BLaER1 treated with 17β-estradiol and CSF1 and Interleukin-3, amounts not matched to agents 10 nM and 100 nM (cell line): ENCODE data around the gene CSMD2.

Experiments used
- H3K27ac ChIP-seq, 11 experiments: shearing (Covaris generic); formaldehyde crosslinking; 2 replicates each; pipeline ENCODE4 v1.8.1; 2022
- H3K27me3 ChIP-seq, 11 experiments: shearing (Covaris generic); formaldehyde crosslinking; 2 replicates each; pipeline ENCODE4 v1.8.1; 2022
- H3K36me3 ChIP-seq, 11 experiments: shearing (Covaris generic); formaldehyde crosslinking; 2 replicates each; pipeline ENCODE4 v1.8.1; 2022
- H3K4me1 ChIP-seq, 10 experiments: shearing (Covaris generic); formaldehyde crosslinking; 2 replicates each; pipeline ENCODE4 v1.8.1; 2022
- H3K4me2 ChIP-seq, 11 experiments: shearing (Covaris generic); formaldehyde crosslinking; 2 replicates each; pipeline ENCODE4 v1.8.1; 2022
- H3K4me3 ChIP-seq, 10 experiments: shearing (Covaris generic); formaldehyde crosslinking; 2 replicates each; pipeline ENCODE4 v1.8.1; 2022
- H3K9ac ChIP-seq, 11 experiments: shearing (Covaris generic); formaldehyde crosslinking; 2 replicates each; pipeline ENCODE4 v1.8.1; 2022
- H3K9me3 ChIP-seq, 11 experiments: shearing (Covaris generic); formaldehyde crosslinking; replicated peaks in 1 of 11; 2 replicates each; pipeline ENCODE4 v1.8.1; 2022
- H4K20me1 ChIP-seq, 11 experiments: shearing (Covaris generic); formaldehyde crosslinking; 2 replicates each; pipeline ENCODE4 v1.8.1; 2022
- Cebpa-rat ChIP-seq, 11 experiments: shearing (Covaris generic); IDR thresholded peaks; 2 replicates each; pipeline ENCODE4 v1.8.1; 2022

The CSMD2 gene

DNA sequence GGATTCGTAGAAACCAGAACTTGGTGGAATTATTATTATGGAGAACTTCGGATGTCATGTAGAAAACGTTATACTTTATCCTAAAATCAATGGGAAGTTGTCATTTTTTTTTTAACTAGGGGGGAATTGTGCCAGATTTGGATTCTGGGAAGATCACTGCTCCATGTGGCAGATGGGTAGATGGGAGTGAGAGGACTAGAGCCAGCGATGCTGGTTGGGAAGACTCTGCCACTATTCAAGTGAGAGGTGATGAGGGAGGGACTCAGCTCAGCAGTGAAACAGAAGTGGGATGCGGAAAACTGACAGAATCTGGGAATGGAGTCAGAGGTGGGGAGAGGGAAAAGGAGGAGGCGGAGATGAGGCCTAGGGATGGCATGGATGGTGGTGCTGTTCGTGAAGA lies 382.3 kb downstream of the CSMD2 start:
- Histone ChIP-seq H3K4me1 (peaks cover 0 to 16% (median 0%) of the 10 kb centered on the region in 10 experiments; a peak in 6 of 20 replicates), H3K4me3 (no peak overlapping the region), H4K20me1 (no peaks in the 10 kb centered on the region), H3K9me3 (no peaks in the 10 kb centered on the region), H3K4me2 (no peak overlapping the region), H3K27me3 (no peaks in the 10 kb centered on the region), H3K9ac (no peak overlapping the region), H3K36me3 (no peaks in the 10 kb centered on the region), H3K27ac (no peak overlapping the region)
- TF ChIP-seq Cebpa-rat (IDR thresholded peaks at IDR 0.05): no peak

DNA sequence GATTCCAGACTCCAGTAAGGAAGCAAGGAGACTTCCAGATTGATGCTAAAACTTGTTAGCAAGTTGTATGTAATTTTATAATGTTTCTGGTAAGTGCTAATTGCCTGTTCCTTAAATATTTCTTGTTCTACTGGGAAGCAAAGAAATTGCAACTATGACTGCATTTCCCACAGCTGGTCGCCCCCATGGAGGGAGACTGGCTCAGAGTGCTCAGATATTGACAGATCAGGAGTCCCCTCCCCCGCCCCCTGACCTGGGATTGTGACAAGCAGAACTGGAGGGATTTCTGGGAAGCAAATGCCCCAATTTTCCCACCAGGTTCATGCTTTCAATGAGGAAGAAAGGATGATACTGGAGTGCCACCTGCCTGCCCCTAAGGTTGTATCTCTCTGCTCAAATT lies 383.4 kb downstream of the CSMD2 start:
- Histone ChIP-seq H3K27me3 (no peaks in the 10 kb centered on the region), H3K36me3 (no peaks in the 10 kb centered on the region), H3K4me3 (no peak overlapping the region), H3K27ac (no peak overlapping the region), H4K20me1 (no peaks in the 10 kb centered on the region), H3K9me3 (no peaks in the 10 kb centered on the region), H3K9ac (no peak overlapping the region), H3K4me2 (no peak overlapping the region), H3K4me1 (peaks cover 0 to 16% (median 0%) of the 10 kb centered on the region in 10 experiments; a peak in 6 of 20 replicates)
- TF ChIP-seq Cebpa-rat (IDR thresholded peaks at IDR 0.05): no peak

DNA sequence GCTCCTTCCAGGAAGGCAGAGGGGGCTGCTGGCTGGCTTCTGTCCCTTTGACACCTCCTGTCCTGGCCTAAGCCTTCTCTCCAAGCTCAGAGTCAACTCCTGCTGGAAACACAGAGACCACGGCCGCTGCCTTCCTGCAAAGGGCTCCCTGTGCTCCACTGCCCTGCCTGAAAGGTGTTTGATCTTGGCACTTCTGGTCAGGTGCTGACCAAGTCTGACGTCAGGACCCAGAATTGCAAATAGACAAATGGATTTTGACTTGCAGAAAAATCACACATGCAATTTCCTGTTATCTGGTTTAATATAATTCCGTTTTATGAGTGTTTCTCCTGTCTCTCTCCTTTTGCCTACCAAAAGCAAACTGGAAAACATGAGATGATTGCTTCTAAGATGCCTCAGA lies 387.7 kb downstream of the CSMD2 start:
- H3K9me3 ChIP-seq: no peaks in the 10 kb centered on the region
- H3K4me2 ChIP-seq: no peak overlapping the region
- no peaks in the 10 kb centered on the region for H4K20me1 ChIP-seq
- H3K4me3 ChIP-seq: no peak overlapping the region
- H3K27ac ChIP-seq: no peak overlapping the region
- H3K27me3 ChIP-seq: no peaks in the 10 kb centered on the region
- H3K36me3 ChIP-seq: no peaks in the 10 kb centered on the region
- peaks cover 0 to 10% (median 0%) of the 10 kb centered on the region in 10 experiments; a peak in 6 of 20 replicates for H3K4me1 ChIP-seq
- H3K9ac ChIP-seq: no peak overlapping the region
- TF ChIP-seq Cebpa-rat (IDR thresholded peaks at IDR 0.05): no peak

DNA sequence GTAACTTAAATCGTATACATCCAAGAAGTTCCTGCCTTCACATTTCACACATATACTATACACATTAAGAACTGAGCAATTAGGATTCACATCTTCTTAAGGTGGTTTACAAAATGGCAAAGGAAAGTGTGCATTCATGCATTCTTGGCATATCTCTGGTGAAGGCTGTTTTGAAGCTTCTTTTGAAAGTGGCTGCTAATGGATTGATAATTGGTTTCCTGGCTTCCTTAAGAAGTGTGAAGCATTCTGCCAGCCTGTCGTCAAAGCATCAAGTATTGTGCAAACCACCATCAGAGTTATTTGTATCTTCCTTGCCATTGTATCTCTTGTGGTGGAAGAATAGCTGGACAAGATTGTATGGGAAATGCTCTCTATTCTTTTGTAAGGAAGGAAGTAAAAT lies 396.2 kb downstream of the CSMD2 start:
- Histone ChIP-seq H3K4me3 (no peak overlapping the region), H3K9ac (no peak overlapping the region), H3K36me3 (no peaks in the 10 kb centered on the region), H3K4me1 (peaks cover 0 to 7% (median 0%) of the 10 kb centered on the region in 10 experiments; a peak in 4 of 20 replicates), H3K9me3 (no peaks in the 10 kb centered on the region), H4K20me1 (no peaks in the 10 kb centered on the region), H3K4me2 (peak overlapping the region in 1 of 11 experiments; percentile 16; a peak in 2 of 22 replicates), H3K27ac (no peak overlapping the region), H3K27me3 (no peaks in the 10 kb centered on the region)
- TF ChIP-seq Cebpa-rat (IDR thresholded peaks at IDR 0.05): no peak

DNA sequence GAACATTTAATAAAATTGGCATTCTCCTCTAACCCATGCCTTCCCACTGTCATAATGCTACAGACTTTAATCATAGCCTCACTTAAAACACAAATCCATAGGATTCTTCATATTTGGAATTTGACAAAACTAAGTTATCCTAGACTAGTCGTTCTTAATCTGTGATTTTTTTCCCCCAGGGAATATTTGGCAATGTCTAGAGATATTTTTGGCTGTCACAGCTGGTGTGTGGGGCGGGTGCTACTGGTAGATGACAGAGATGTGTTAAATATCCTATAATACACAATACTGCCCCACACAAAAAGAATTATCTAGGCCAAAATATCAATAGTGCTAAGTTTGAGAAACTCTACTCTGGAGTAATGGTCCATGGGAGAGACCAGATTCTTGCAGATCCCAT lies 396.9 kb downstream of the CSMD2 start:
- Histone ChIP-seq H3K4me2 (peak overlapping the region in 5 of 11 experiments; percentile 1 to 43 (median 17); a peak in 6 of 22 replicates), H3K4me1 (peaks cover 0 to 7% (median 0%) of the 10 kb centered on the region in 10 experiments; a peak in 4 of 20 replicates), H3K27me3 (no peaks in the 10 kb centered on the region), H3K36me3 (no peaks in the 10 kb centered on the region), H4K20me1 (no peaks in the 10 kb centered on the region), H3K9me3 (no peaks in the 10 kb centered on the region), H3K9ac (no peak overlapping the region), H3K27ac (no peak overlapping the region), H3K4me3 (no peak overlapping the region)
- no peak for TF ChIP-seq Cebpa-rat (IDR thresholded peaks at IDR 0.05)

DNA sequence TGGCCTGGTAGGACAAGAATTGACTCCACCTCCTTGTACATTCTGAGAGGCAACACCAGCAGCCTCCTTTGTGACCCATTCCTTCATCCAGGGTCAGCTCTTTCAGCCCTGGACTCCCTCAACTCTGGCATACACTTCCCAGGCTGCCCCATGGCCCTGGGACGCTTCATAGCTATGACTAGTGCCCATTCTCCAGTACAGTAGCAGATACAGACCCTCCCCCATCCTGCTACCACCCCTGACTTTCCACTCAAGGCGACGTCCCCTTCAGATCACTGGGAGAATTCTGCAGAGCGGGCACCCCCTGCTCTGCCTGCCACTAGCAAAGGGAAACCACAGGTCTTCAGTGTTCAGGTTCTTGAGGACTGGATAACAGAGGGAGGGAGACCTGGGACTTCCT lies 400.9 kb downstream of the CSMD2 start:
- no peaks in the 10 kb centered on the region for H3K9me3 ChIP-seq
- H3K4me1 ChIP-seq: peaks cover 0 to 7% (median 0%) of the 10 kb centered on the region in 10 experiments; a peak in 4 of 20 replicates
- no peaks in the 10 kb centered on the region for H3K27me3 ChIP-seq
- no peak overlapping the region for H3K4me3 ChIP-seq
- no peak overlapping the region for H3K4me2 ChIP-seq
- no peak for TF ChIP-seq Cebpa-rat (IDR thresholded peaks at IDR 0.05)
- H3K9ac ChIP-seq: no peak overlapping the region
- no peaks in the 10 kb centered on the region for H3K36me3 ChIP-seq
- no peaks in the 10 kb centered on the region for H4K20me1 ChIP-seq
- no peak overlapping the region for H3K27ac ChIP-seq

DNA sequence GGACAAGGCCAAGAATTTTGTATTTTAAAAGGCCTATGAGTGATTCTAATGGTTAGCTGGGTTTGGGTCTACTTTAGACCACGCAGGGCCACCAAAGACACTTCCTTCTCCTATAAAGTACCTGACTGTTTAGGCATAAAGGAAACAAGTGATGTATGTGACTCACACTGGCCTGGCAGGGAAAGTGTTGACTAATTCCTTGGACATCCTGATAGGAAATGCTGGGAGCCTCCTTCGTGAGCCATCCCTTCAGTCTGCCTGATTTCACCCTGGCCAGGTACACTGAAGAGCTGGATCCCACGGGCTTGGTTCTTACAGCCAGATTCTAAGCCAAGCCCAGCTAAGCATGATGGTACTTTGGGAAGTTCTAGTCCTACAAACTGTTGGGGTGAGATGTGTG lies 401.6 kb downstream of the CSMD2 start:
- no peaks in the 10 kb centered on the region for H4K20me1 ChIP-seq
- peaks cover 0 to 7% (median 0%) of the 10 kb centered on the region in 10 experiments; a peak in 4 of 20 replicates for H3K4me1 ChIP-seq
- H3K27ac ChIP-seq: no peak overlapping the region
- H3K27me3 ChIP-seq: no peaks in the 10 kb centered on the region
- H3K4me2 ChIP-seq: no peak overlapping the region
- TF ChIP-seq Cebpa-rat (IDR thresholded peaks at IDR 0.05): no peak
- no peak overlapping the region for H3K9ac ChIP-seq
- no peaks in the 10 kb centered on the region for H3K36me3 ChIP-seq
- H3K4me3 ChIP-seq: no peak overlapping the region
- H3K9me3 ChIP-seq: no peaks in the 10 kb centered on the region

DNA sequence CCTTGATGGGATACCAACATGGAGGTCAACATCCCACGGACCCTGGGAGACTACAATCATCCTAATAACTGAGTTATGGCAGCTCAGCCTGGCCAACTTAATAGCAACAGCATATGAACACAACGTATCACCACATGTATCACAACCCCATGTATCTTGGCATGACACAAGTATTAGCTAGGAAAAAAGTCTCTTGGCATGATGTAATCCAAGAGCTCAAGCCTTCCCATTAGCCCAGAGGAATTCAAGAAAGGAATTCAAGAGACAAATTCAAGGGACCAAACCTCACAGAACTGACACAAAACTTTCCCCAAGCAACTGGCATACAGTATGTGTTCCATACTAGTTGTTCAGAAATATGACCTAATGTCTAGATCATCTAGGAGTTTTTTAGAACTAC lies 402.1 kb downstream of the CSMD2 start:
- H4K20me1 ChIP-seq: no peaks in the 10 kb centered on the region
- no peak overlapping the region for H3K4me2 ChIP-seq
- H3K4me3 ChIP-seq: no peak overlapping the region
- no peak overlapping the region for H3K9ac ChIP-seq
- H3K27me3 ChIP-seq: no peaks in the 10 kb centered on the region
- H3K36me3 ChIP-seq: no peaks in the 10 kb centered on the region
- no peaks in the 10 kb centered on the region for H3K9me3 ChIP-seq
- peaks cover 0 to 2% (median 0%) of the 10 kb centered on the region in 10 experiments; a peak in 3 of 20 replicates for H3K4me1 ChIP-seq
- no peak overlapping the region for H3K27ac ChIP-seq
- no peak for TF ChIP-seq Cebpa-rat (IDR thresholded peaks at IDR 0.05)

DNA sequence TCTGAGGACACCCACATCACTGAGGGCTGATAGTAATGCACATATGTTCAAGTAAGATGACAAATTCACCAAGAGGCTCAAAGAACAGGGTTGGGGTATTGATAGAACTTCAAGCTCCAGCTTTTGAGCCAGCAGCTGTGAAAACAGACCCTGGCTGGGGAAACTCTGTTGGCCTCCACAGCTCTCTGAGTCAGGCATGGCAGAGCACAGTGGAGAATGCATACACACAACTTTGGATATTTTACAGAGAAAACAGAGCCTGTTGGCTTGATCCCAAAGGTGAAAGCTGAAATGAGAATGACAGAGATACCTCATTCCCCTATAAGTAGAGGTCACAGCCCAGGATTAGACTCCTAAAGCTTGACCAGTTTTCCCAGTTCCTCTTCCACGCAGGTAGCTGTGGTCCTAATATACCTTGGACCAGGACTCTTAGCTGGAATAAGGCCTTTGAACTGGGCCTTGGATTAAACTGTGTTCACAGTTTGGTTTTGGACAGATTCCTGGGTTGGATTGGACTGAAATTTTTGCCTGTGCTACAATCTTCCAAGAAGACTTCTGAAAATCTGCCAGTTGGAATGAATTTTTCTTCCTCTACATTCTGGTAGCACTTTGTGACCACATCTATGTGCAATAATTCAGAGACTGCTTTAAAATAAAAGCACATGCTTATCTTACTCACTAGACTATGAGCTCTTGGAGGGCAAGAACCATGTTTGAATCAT lies 402.8 kb downstream of the CSMD2 start:
- no peak for TF ChIP-seq Cebpa-rat (IDR thresholded peaks at IDR 0.05)
- Histone ChIP-seq H3K27me3 (no peaks in the 10 kb centered on the region), H3K4me1 (no peaks in the 10 kb centered on the region), H3K9ac (no peak overlapping the region), H3K27ac (no peak overlapping the region), H4K20me1 (no peaks in the 10 kb centered on the region), H3K36me3 (no peaks in the 10 kb centered on the region), H3K4me2 (no peak overlapping the region), H3K9me3 (no peaks in the 10 kb centered on the region), H3K4me3 (no peak overlapping the region)

DNA sequence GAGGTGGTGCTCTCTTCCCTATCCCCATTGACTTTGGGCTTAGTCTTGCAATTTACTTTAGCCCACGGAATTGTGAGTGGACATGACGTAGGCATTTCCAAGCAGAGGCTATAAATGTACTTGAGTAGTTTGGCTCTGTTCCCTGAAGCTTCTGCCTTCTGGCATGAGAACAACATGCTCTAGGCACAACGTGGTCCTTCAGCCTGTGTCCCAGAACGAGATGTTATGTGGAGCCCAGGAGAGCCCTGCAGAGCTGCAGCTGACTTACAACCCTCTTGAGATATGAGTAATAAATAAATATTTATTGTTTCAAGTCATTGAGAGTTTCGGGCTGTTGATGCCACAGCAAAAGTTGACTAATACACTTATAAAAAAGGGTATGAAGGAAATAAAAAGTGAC lies 406.3 kb downstream of the CSMD2 start:
- no peaks in the 10 kb centered on the region for H3K4me1 ChIP-seq
- H3K27ac ChIP-seq: no peak overlapping the region
- H3K36me3 ChIP-seq: no peaks in the 10 kb centered on the region
- peaks cover 0 to 4% (median 2%) of the 10 kb centered on the region in 11 experiments; a peak in 12 of 22 replicates for H3K9me3 ChIP-seq
- no peaks in the 10 kb centered on the region for H3K27me3 ChIP-seq
- H3K4me3 ChIP-seq: no peak overlapping the region
- H4K20me1 ChIP-seq: no peaks in the 10 kb centered on the region
- H3K4me2 ChIP-seq: no peak overlapping the region
- H3K9ac ChIP-seq: no peak overlapping the region
- no peak for TF ChIP-seq Cebpa-rat (IDR thresholded peaks at IDR 0.05)
